ENCODE measurements around the gene PWP1. TPM values are rescaled to one million over a fixed set of nuclear protein-coding genes. Genes with fewer than 3 reads are reported as not detected.

The PWP1 gene
- total and polyA plus RNA-seq, 2 of the 4 experiments (the other 2 are of a cell fraction) = 143 to 179 TPM

DNA sequence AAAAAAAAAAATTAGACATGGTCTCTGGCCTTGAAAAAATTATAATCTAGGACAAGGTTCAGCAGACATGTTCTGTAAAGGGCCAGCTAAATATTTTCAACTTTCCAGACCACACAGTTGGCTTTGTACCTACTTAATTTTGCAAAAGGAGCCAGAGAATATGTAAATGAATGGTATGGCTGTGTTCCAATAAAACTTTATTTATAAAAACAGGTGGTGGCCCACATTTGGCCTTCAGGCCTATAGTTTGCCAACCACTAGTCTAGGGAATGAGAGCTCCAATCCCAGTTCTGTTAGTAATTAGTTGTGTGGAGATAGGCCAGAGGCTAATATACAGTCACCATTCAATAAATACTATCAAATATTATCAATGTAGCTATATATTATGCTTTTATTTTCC lies 29.3 kb upstream of the PWP1 start:
- POLR2A ChIA-PET (ENCODE audit: unreplicated experiment) = no interaction called here

More for the DNA sequence above, 29.3 kb upstream of the PWP1 start:
- Histone ChIP-seq H2AFZ (replicated peaks; ENCODE audit: low read length, poor library complexity) (no peak overlapping the region), H3K27ac (ENCODE audit: insufficient read depth, low read length) (no peak overlapping the region), H3K18ac (ENCODE audit: low read depth, low read length) (no peak overlapping the region), H3K4me2 (ENCODE audit: low read depth, low read length) (no peak overlapping the region), H2BK5ac (ENCODE audit: low read depth, low read length, poor library complexity, severe bottlenecking) (no peak overlapping the region), H3K56ac (ENCODE audit: extremely low read depth, insufficient read depth, low read length) (no peak overlapping the region), H3K27me3 (ENCODE audit: control insufficient read depth, insufficient read depth, low read length) (no peaks in the 10 kb centered on the region), H3K14ac (replicated peaks; ENCODE audit: low read depth, low read length) (no peak overlapping the region), H4K8ac (ENCODE audit: low read depth in 2 of 2, low read length in 2 of 2) (no peak overlapping the region), H3K4me3 (ENCODE audit: insufficient read depth, low read depth, low read length) (no peak overlapping the region), H3K9me1 (ENCODE audit: insufficient read depth, low read length) (no peaks in the 10 kb centered on the region; the same call in 1 of the 2 replicates), H3K4me1 (ENCODE audit: control insufficient read depth, insufficient read depth, low read length) (no peaks in the 10 kb centered on the region), H3K9ac (ENCODE audit: low read depth, low read length) (no peak overlapping the region), H3K4ac (ENCODE audit: low read depth, low read length) (no peak overlapping the region), H3K79me1 (ENCODE audit: low read depth in 1 of 2, low read length in 2 of 2) (no peaks in the 10 kb centered on the region), H2AK9ac (replicated peaks; ENCODE audit: low read depth, low read length, poor library complexity) (no peak overlapping the region), H3K9me3 (ENCODE audit: control insufficient read depth, insufficient read depth, low read length) (no peaks in the 10 kb centered on the region), H4K5ac (ENCODE audit: low read depth, low read length) (no peak overlapping the region), H2BK20ac (ENCODE audit: low read depth, low read length) (no peak overlapping the region), H3K23ac (ENCODE audit: low read depth, low read length) (no peak overlapping the region), H2AK5ac (ENCODE audit: low read depth, low read length) (no peak overlapping the region), H2BK15ac (ENCODE audit: low read depth, low read length) (no peak overlapping the region), H2BK120ac (ENCODE audit: low read depth, low read length) (no peak overlapping the region), H3K36me3 (ENCODE audit: control insufficient read depth, insufficient read depth, low read length) (no peaks in the 10 kb centered on the region), H4K91ac (ENCODE audit: insufficient read depth, low read depth, low read length) (no peak overlapping the region), H4K20me1 (ENCODE audit: insufficient read depth, low read length) (no peaks in the 10 kb centered on the region)
- in situ Hi-C loops (cut with MboI; ENCODE audit: low sequenced_read_pairs) = no loop called here
- CTCF ChIA-PET = no interaction called here
- intact Hi-C loops (cut with micrococcal nuclease) = no loop called here
- no TSS peak for BruUV-seq (replicated peaks)
- ATAC-seq (ENCODE audit: low read depth) = no peak
- DNase-seq = no peak
- no peak for TF ChIP-seq CHD1 (IDR thresholded peaks at IDR 0.05; ENCODE audit: low read depth, low read length)
- no peak for TF ChIP-seq NFE2L2 (IDR thresholded peaks at IDR 0.05; ENCODE audit: low read depth, low read length)
- no peak for TF ChIP-seq MAFK (IDR thresholded peaks at IDR 0.05; ENCODE audit: low read depth, low read length)
- TF ChIP-seq SMC3 (IDR thresholded peaks at IDR 0.05; ENCODE audit: low read depth, low read length) = no peak
- TF ChIP-seq, protein P1, sequence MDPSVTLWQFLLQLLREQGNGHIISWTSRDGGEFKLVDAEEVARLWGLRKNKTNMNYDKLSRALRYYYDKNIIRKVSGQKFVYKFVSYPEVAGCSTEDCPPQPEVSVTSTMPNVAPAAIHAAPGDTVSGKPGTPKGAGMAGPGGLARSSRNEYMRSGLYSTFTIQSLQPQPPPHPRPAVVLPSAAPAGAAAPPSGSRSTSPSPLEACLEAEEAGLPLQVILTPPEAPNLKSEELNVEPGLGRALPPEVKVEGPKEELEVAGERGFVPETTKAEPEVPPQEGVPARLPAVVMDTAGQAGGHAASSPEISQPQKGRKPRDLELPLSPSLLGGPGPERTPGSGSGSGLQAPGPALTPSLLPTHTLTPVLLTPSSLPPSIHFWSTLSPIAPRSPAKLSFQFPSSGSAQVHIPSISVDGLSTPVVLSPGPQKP (IDR thresholded peaks at IDR 0.05; ENCODE audit: borderline replicate concordance, low read depth, low read length) = no peak
- no peak for TF ChIP-seq RCOR1 (IDR thresholded peaks at IDR 0.05; ENCODE audit: insufficient replicate concordance, low read length)
- TF ChIP-seq, protein P2, sequence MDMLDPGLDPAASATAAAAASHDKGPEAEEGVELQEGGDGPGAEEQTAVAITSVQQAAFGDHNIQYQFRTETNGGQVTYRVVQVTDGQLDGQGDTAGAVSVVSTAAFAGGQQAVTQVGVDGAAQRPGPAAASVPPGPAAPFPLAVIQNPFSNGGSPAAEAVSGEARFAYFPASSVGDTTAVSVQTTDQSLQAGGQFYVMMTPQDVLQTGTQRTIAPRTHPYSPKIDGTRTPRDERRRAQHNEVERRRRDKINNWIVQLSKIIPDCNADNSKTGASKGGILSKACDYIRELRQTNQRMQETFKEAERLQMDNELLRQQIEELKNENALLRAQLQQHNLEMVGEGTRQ (IDR thresholded peaks at IDR 0.05; ENCODE audit: low read depth, low read length) = no peak
- TF ChIP-seq BHLHE40 (IDR thresholded peaks at IDR 0.05; ENCODE audit: low read depth, low read length) = no peak
- TF ChIP-seq MAZ (IDR thresholded peaks at IDR 0.05; ENCODE audit: borderline replicate concordance, low read depth, low read length) = no peak
- TF ChIP-seq, protein P3, sequence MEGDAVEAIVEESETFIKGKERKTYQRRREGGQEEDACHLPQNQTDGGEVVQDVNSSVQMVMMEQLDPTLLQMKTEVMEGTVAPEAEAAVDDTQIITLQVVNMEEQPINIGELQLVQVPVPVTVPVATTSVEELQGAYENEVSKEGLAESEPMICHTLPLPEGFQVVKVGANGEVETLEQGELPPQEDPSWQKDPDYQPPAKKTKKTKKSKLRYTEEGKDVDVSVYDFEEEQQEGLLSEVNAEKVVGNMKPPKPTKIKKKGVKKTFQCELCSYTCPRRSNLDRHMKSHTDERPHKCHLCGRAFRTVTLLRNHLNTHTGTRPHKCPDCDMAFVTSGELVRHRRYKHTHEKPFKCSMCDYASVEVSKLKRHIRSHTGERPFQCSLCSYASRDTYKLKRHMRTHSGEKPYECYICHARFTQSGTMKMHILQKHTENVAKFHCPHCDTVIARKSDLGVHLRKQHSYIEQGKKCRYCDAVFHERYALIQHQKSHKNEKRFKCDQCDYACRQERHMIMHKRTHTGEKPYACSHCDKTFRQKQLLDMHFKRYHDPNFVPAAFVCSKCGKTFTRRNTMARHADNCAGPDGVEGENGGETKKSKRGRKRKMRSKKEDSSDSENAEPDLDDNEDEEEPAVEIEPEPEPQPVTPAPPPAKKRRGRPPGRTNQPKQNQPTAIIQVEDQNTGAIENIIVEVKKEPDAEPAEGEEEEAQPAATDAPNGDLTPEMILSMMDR (conservative IDR thresholded peaks at IDR 0.05; ENCODE audit: low read depth, low read length) = no peak
- no peak for TF ChIP-seq RAD21 (IDR thresholded peaks at IDR 0.05; ENCODE audit: low read length)
- dilution Hi-C loops (cut with HindIII; ENCODE audit: low sequenced_read_pairs, unreplicated experiment) = no loop called here

Data from IMR-90 (cell line).